Measurements from ENCODE around the gene CCDC172.

GRCh38 chr10:116336866-116337265, 12.6 kb downstream of the CCDC172 start:
- TF ChIP-seq CTCF (IDR thresholded peaks at IDR 0.05; ENCODE audit: insufficient read depth, low read length, poor library complexity, severe bottlenecking), result no peak
- TF ChIP-seq EZH2phosphoT487 (conservative IDR thresholded peaks at IDR 0.05; ENCODE audit: low read length), result no peak

Measured in SU-DHL-6 (cell line).